Measurements from ENCODE around the gene DPP4. TPM values are rescaled to one million over a fixed set of nuclear protein-coding genes. Genes with fewer than 3 reads are reported as not detected.

The DPP4 gene
- total and polyA plus RNA-seq, 2 of the 4 experiments (the other 2 are of a cell fraction), result 13.2 to 19.0 TPM

- TF ChIP-seq BHLHE40 (IDR thresholded peaks at IDR 0.05; ENCODE audit: low read depth, low read length), result no peak
- no peak for TF ChIP-seq NFE2L2 (IDR thresholded peaks at IDR 0.05; ENCODE audit: low read depth, low read length)
These were observed 38.2 kb upstream of the DPP4 start (continued) for GRCh38 chr2:162111958-162112850.

GRCh38 chr2:162107361-162107901, 33.4 kb upstream of the DPP4 start:
- no TSS peak for BruUV-seq (replicated peaks)
- no peaks in the 10 kb centered on the region for H3K79me1 ChIP-seq (ENCODE audit: low read depth in 1 of 2, low read length in 2 of 2)
- H3K56ac ChIP-seq (ENCODE audit: extremely low read depth, insufficient read depth, low read length), result no peak overlapping the region
- H3K4me3 ChIP-seq (ENCODE audit: insufficient read depth, low read depth, low read length), result no peak overlapping the region
- no peak overlapping the region for H2BK5ac ChIP-seq (ENCODE audit: low read depth, low read length, poor library complexity, severe bottlenecking)
- H3K9me3 ChIP-seq (ENCODE audit: control insufficient read depth, insufficient read depth, low read length), result no peaks in the 10 kb centered on the region
- POLR2A ChIA-PET (ENCODE audit: unreplicated experiment), result no interaction called here
- no peak overlapping the region for H2AK9ac ChIP-seq (replicated peaks; ENCODE audit: low read depth, low read length, poor library complexity)
- no peak overlapping the region for H3K4me2 ChIP-seq (ENCODE audit: low read depth, low read length)
- no peak for DNase-seq
- H3K9ac ChIP-seq (ENCODE audit: low read depth, low read length), result no peak overlapping the region
- H2AFZ ChIP-seq (replicated peaks; ENCODE audit: low read length, poor library complexity), result no peak overlapping the region
- H2BK15ac ChIP-seq (ENCODE audit: low read depth, low read length), result no peak overlapping the region
- intact Hi-C loops (cut with micrococcal nuclease) (no loop called here), in situ Hi-C loops (cut with MboI; ENCODE audit: low sequenced_read_pairs) (no loop called here), dilution Hi-C loops (cut with HindIII; ENCODE audit: low sequenced_read_pairs, unreplicated experiment) (no loop called here)
- peaks cover 4% of the 10 kb centered on the region; the same call in 1 of the 2 replicates for H3K4me1 ChIP-seq (ENCODE audit: control insufficient read depth, insufficient read depth, low read length)
- H3K36me3 ChIP-seq (ENCODE audit: control insufficient read depth, insufficient read depth, low read length), result no peaks in the 10 kb centered on the region
- no peak for ATAC-seq (ENCODE audit: low read depth)
- H3K14ac ChIP-seq (replicated peaks; ENCODE audit: low read depth, low read length), result no peak overlapping the region; the same call in 1 of the 2 replicates
- no peak overlapping the region for H4K5ac ChIP-seq (ENCODE audit: low read depth, low read length)
- no peak overlapping the region for H3K4ac ChIP-seq (ENCODE audit: low read depth, low read length)
- no peak overlapping the region for H4K8ac ChIP-seq (ENCODE audit: low read depth in 2 of 2, low read length in 2 of 2)
- H4K20me1 ChIP-seq (ENCODE audit: insufficient read depth, low read length), result no peaks in the 10 kb centered on the region
- H3K27me3 ChIP-seq (ENCODE audit: control insufficient read depth, insufficient read depth, low read length), result no peaks in the 10 kb centered on the region
- CTCF ChIA-PET, result no interaction called here
- WGBS, 2 experiments (ENCODE audit: extremely low coverage in 2 of 2, insufficient read length in 1 of 2), result no CpG with 5 or more reads among the region's 4 CpGs
- no peak overlapping the region for H2AK5ac ChIP-seq (ENCODE audit: low read depth, low read length)
- no peak overlapping the region for H3K23ac ChIP-seq (ENCODE audit: low read depth, low read length)
- 0 out of 2 replicates have a peak overlapping the region, but pooled peaks have one; percentile 25 for H2BK20ac ChIP-seq (ENCODE audit: low read depth, low read length)
- no peak overlapping the region for H2BK120ac ChIP-seq (ENCODE audit: low read depth, low read length)
- H3K18ac ChIP-seq (ENCODE audit: low read depth, low read length), result no peak overlapping the region
- peaks cover 5% of the 10 kb centered on the region; the same call in 1 of the 2 replicates for H3K9me1 ChIP-seq (ENCODE audit: insufficient read depth, low read length)
- H3K27ac ChIP-seq (ENCODE audit: insufficient read depth, low read length), result no peak overlapping the region
- no peak overlapping the region for H4K91ac ChIP-seq (ENCODE audit: insufficient read depth, low read depth, low read length)
- TF ChIP-seq, protein P1, sequence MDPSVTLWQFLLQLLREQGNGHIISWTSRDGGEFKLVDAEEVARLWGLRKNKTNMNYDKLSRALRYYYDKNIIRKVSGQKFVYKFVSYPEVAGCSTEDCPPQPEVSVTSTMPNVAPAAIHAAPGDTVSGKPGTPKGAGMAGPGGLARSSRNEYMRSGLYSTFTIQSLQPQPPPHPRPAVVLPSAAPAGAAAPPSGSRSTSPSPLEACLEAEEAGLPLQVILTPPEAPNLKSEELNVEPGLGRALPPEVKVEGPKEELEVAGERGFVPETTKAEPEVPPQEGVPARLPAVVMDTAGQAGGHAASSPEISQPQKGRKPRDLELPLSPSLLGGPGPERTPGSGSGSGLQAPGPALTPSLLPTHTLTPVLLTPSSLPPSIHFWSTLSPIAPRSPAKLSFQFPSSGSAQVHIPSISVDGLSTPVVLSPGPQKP (IDR thresholded peaks at IDR 0.05; ENCODE audit: borderline replicate concordance, low read depth, low read length), result no peak
- TF ChIP-seq, protein P2, sequence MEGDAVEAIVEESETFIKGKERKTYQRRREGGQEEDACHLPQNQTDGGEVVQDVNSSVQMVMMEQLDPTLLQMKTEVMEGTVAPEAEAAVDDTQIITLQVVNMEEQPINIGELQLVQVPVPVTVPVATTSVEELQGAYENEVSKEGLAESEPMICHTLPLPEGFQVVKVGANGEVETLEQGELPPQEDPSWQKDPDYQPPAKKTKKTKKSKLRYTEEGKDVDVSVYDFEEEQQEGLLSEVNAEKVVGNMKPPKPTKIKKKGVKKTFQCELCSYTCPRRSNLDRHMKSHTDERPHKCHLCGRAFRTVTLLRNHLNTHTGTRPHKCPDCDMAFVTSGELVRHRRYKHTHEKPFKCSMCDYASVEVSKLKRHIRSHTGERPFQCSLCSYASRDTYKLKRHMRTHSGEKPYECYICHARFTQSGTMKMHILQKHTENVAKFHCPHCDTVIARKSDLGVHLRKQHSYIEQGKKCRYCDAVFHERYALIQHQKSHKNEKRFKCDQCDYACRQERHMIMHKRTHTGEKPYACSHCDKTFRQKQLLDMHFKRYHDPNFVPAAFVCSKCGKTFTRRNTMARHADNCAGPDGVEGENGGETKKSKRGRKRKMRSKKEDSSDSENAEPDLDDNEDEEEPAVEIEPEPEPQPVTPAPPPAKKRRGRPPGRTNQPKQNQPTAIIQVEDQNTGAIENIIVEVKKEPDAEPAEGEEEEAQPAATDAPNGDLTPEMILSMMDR (conservative IDR thresholded peaks at IDR 0.05; ENCODE audit: low read depth, low read length), result no peak
- TF ChIP-seq MAFK (IDR thresholded peaks at IDR 0.05; ENCODE audit: low read depth, low read length) (no peak), MAZ (IDR thresholded peaks at IDR 0.05; ENCODE audit: borderline replicate concordance, low read depth, low read length) (no peak), RAD21 (IDR thresholded peaks at IDR 0.05; ENCODE audit: low read length) (no peak), FOS (IDR thresholded peaks at IDR 0.05; ENCODE audit: low read depth, low read length) (no peak), RFX5 (IDR thresholded peaks at IDR 0.05; ENCODE audit: low read depth, low read length) (no peak), RCOR1 (IDR thresholded peaks at IDR 0.05; ENCODE audit: insufficient replicate concordance, low read length) (no peak), NFE2L2 (IDR thresholded peaks at IDR 0.05; ENCODE audit: low read depth, low read length) (no peak), POLR2A (IDR thresholded peaks at IDR 0.05; ENCODE audit: low read depth, low read length) (no peak)
- TF ChIP-seq, protein P3, sequence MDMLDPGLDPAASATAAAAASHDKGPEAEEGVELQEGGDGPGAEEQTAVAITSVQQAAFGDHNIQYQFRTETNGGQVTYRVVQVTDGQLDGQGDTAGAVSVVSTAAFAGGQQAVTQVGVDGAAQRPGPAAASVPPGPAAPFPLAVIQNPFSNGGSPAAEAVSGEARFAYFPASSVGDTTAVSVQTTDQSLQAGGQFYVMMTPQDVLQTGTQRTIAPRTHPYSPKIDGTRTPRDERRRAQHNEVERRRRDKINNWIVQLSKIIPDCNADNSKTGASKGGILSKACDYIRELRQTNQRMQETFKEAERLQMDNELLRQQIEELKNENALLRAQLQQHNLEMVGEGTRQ (IDR thresholded peaks at IDR 0.05; ENCODE audit: low read depth, low read length), result no peak
